Measurements from ENCODE around the gene SASH3.
A peak's percentile ranks its signal among the peaks of the same experiment; 100 is the strongest.

SASH3 gene

GRCh38 chrX:129825746-129826505 is 46.2 kb downstream of the SASH3 start:
- TF ChIP-seq CTCF (IDR thresholded peaks at IDR 0.05; ENCODE audit: insufficient read depth, low read length, poor library complexity, severe bottlenecking) (no peak), EZH2phosphoT487 (conservative IDR thresholded peaks at IDR 0.05; ENCODE audit: low read length) (no peak)
- Histone ChIP-seq H3K27me3 (ENCODE audit: low read length) (no peaks in the 10 kb centered on the region), H3K9me2 (replicated peaks; ENCODE audit: insufficient read depth, low read length) (no peaks in the 10 kb centered on the region), H3K9ac (ENCODE audit: low read length) (no peak overlapping the region; the same call in 1 of the 2 replicates), H3K36me3 (ENCODE audit: low read length) (peaks cover 3% of the 10 kb centered on the region; the same call in 1 of the 2 replicates), H3F3A (ENCODE audit: insufficient read depth) (0 out of 2 replicates have a peak, but pooled peaks cover 5% of the 10 kb centered on the region), H3K4me2 (ENCODE audit: low read depth, low read length, poor library complexity, severe bottlenecking) (peak overlapping the region; percentile 15), H4K20me1 (ENCODE audit: low read depth, low read length) (no peaks in the 10 kb centered on the region), H2AFZ (ENCODE audit: low read depth, low read length, severe bottlenecking) (no peak overlapping the region), H3K27ac (ENCODE audit: low read depth, low read length) (no peak overlapping the region), H3K4me3 (ENCODE audit: insufficient read depth, low read length, poor library complexity, severe bottlenecking) (no peak overlapping the region), H3K79me2 (ENCODE audit: insufficient read depth, low read length) (no peaks in the 10 kb centered on the region), H3K9me3 (ENCODE audit: insufficient read depth, low read length) (no peaks in the 10 kb centered on the region)

GRCh38 chrX:129830494-129830893 is 50.7 kb downstream of the SASH3 start:
- TF ChIP-seq EZH2phosphoT487 (conservative IDR thresholded peaks at IDR 0.05; ENCODE audit: low read length) (no peak), CTCF (IDR thresholded peaks at IDR 0.05; ENCODE audit: insufficient read depth, low read length, poor library complexity, severe bottlenecking) (no peak)
- Histone ChIP-seq H3K27ac (ENCODE audit: low read depth, low read length) (no peak overlapping the region), H4K20me1 (ENCODE audit: low read depth, low read length) (no peaks in the 10 kb centered on the region), H3K9ac (ENCODE audit: low read length) (no peak overlapping the region), H3K27me3 (ENCODE audit: low read length) (no peaks in the 10 kb centered on the region), H2AFZ (ENCODE audit: low read depth, low read length, severe bottlenecking) (no peak overlapping the region), H3K79me2 (ENCODE audit: insufficient read depth, low read length) (no peaks in the 10 kb centered on the region), H3K36me3 (ENCODE audit: low read length) (no peaks in the 10 kb centered on the region), H3K9me3 (ENCODE audit: insufficient read depth, low read length) (no peaks in the 10 kb centered on the region), H3F3A (ENCODE audit: insufficient read depth) (no peaks in the 10 kb centered on the region), H3K4me2 (ENCODE audit: low read depth, low read length, poor library complexity, severe bottlenecking) (no peak overlapping the region), H3K4me3 (ENCODE audit: insufficient read depth, low read length, poor library complexity, severe bottlenecking) (no peak overlapping the region), H3K9me2 (replicated peaks; ENCODE audit: insufficient read depth, low read length) (no peaks in the 10 kb centered on the region)

- no peak overlapping the region for H3K4me3 ChIP-seq (ENCODE audit: insufficient read depth, low read length, poor library complexity, severe bottlenecking)
- no peaks in the 10 kb centered on the region for H3K79me2 ChIP-seq (ENCODE audit: insufficient read depth, low read length)
- H3F3A ChIP-seq (ENCODE audit: insufficient read depth), result no peaks in the 10 kb centered on the region
- no peaks in the 10 kb centered on the region for H4K20me1 ChIP-seq (ENCODE audit: low read depth, low read length)
- H3K9ac ChIP-seq (ENCODE audit: low read length), result no peak overlapping the region
- H3K4me2 ChIP-seq (ENCODE audit: low read depth, low read length, poor library complexity, severe bottlenecking), result no peak overlapping the region
- no peaks in the 10 kb centered on the region for H3K9me2 ChIP-seq (replicated peaks; ENCODE audit: insufficient read depth, low read length)
- H3K27me3 ChIP-seq (ENCODE audit: low read length), result no peaks in the 10 kb centered on the region
- no peak for TF ChIP-seq EZH2phosphoT487 (conservative IDR thresholded peaks at IDR 0.05; ENCODE audit: low read length)
- TF ChIP-seq CTCF (IDR thresholded peaks at IDR 0.05; ENCODE audit: insufficient read depth, low read length, poor library complexity, severe bottlenecking), result no peak
- no peaks in the 10 kb centered on the region for H3K9me3 ChIP-seq (ENCODE audit: insufficient read depth, low read length)
- H3K27ac ChIP-seq (ENCODE audit: low read depth, low read length), result no peak overlapping the region
- H3K36me3 ChIP-seq (ENCODE audit: low read length), result no peaks in the 10 kb centered on the region
- H2AFZ ChIP-seq (ENCODE audit: low read depth, low read length, severe bottlenecking), result no peak overlapping the region
Observed at GRCh38 chrX:129831091-129831885, 51.5 kb downstream of the SASH3 start.
